Peyer's patch (tissue), 4 donors: Measurements from ENCODE around the gene SLC4A5. TPM values are rescaled to one million over a fixed set of nuclear protein-coding genes. Genes with fewer than 3 reads are reported as not detected.

Experiments used
- DNase-seq, 3 donors: peaks; one replicate each; pipeline ENCODE4 v3.0.0-alpha.2; 2017 to 2019
- H3K27ac ChIP-seq, 4 donors: fragments of 200-600 bp; sonication (generic); one replicate each; pipeline ENCODE4 v1.5.1; 2016 to 2019
- H3K27me3 ChIP-seq, 2 donors: fragments of 200-600 bp; sonication (generic); one replicate each; pipeline ENCODE4 v1.5.1; 2019
- H3K36me3 ChIP-seq, 3 donors: fragments of 200-600 bp; sonication (generic); one replicate each; pipeline ENCODE4 v1.5.1; 2016 to 2019
- H3K4me1 ChIP-seq, 4 donors: fragments of 200-600 bp; sonication (generic); one replicate each; pipeline ENCODE4 v1.5.1; 2016 to 2019
- H3K4me3 ChIP-seq, 4 donors: fragments of 200-600 bp; sonication (generic); 1 replicate in 3 of 4; 2 replicates in 1 of 4; pipeline ENCODE4 v1.5.1; 2016 to 2019; ENCODE audit warnings: mild to moderate bottlenecking in 1 of 4
- H3K9me3 ChIP-seq, 4 donors: fragments of 200-600 bp; sonication (generic); one replicate each; pipeline ENCODE4 v1.5.1; 2016 to 2019; ENCODE audit warnings: mild to moderate bottlenecking in 1 of 4
- CTCF ChIP-seq, 6 experiments: fragments of 450-650 bp in 4 of 6; fragments of 200-600 bp in 2 of 6; sonication (generic) in 1 of 6; IDR thresholded peaks; one replicate each; pipeline ENCODE4 v1.5.1; 2017 to 2019; ENCODE audit warnings: antibody characterized with exemption in 6 of 6, mild to moderate bottlenecking in 3 of 6, moderate library complexity in 1 of 6
- POLR2A ChIP-seq, 2 donors: fragments of 450-650 bp; IDR thresholded peaks; one replicate each; pipeline ENCODE4 v1.5.1; 2017; ENCODE audit warnings: antibody characterized with exemption in 2 of 2, mild to moderate bottlenecking in 2 of 2, moderate library complexity in 2 of 2
- total RNA-seq, 4 donors: library from RNA; depleted of rRNA; stranded (reverse); fragments of >200 nt; gene quantifications; one replicate each; pipeline ENCODE4 v1.1.0, GENCODE V29; 2016

The SLC4A5 gene
- total RNA-seq, 4 donors from 2014 or later, result 1.8 to 14.9 (median 4.9) TPM

DNA sequence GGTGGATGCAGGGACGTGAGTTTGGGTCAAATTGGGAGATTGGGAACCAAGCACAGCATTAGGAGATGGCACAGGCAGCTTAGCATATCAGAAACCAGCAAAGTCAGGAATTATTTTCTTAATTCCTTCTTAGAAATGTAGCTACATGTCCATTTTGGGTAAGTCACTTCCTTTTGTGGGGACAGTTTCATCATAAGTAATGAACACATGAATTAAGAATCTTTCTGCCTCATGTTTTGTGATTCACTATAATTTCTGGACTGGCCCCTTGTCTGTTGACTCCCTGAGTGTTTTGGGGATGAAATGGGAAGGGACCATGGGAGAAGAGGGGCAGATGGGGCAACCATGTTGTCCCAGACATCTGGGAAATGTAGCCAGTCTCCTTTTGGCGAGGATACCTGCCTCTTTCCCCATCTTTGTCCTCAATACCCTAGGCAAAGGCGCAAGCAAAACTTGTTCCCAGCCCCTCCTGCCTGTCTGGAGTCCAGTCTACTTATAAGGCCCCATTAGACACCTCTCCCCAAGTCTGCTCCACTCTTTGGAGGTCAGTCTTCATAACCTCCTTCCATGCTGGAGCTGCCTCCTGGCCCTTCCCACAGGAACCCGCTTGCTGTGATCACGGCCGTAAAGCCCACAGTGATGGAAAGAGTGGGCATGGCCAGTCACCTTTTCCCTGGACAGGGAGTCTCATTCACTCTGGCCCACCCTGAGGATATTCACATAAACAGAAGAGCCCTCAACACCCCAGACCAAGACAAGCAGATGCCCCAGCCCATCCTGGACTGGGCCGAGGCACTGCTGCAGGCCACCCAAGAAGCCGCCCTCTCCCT, 119.1 kb downstream of the SLC4A5 start:
- no peak for DNase-seq
- Histone ChIP-seq H3K4me1 (no peaks in the 10 kb centered on the region), H3K27ac (no peak overlapping the region), H3K36me3 (no peaks in the 10 kb centered on the region), H3K4me3 (no peak overlapping the region), H3K27me3 (no peaks in the 10 kb centered on the region), H3K9me3 (no peaks in the 10 kb centered on the region)
- TF ChIP-seq POLR2A (IDR thresholded peaks at IDR 0.05), result no peak
- TF ChIP-seq CTCF (IDR thresholded peaks at IDR 0.05), result no peak

GRCh38 chr2:74222300-74222650, 120.9 kb downstream of the SLC4A5 start:
- Histone ChIP-seq H3K4me1 (no peaks in the 10 kb centered on the region), H3K27me3 (no peaks in the 10 kb centered on the region), H3K36me3 (no peaks in the 10 kb centered on the region), H3K4me3 (no peak overlapping the region), H3K27ac (no peak overlapping the region), H3K9me3 (no peaks in the 10 kb centered on the region)
- TF ChIP-seq CTCF (IDR thresholded peaks at IDR 0.05), result no peak
- TF ChIP-seq POLR2A (IDR thresholded peaks at IDR 0.05), result no peak
- DNase-seq, result no peak

- Histone ChIP-seq H3K4me3 (no peak overlapping the region), H3K36me3 (no peaks in the 10 kb centered on the region), H3K27me3 (no peaks in the 10 kb centered on the region), H3K27ac (no peak overlapping the region), H3K4me1 (no peaks in the 10 kb centered on the region), H3K9me3 (no peaks in the 10 kb centered on the region)
- no peak for TF ChIP-seq POLR2A (IDR thresholded peaks at IDR 0.05)
- no peak for TF ChIP-seq CTCF (IDR thresholded peaks at IDR 0.05)
- DNase-seq, result no peak
Measured at GRCh38 chr2:74221604-74222299, 121.5 kb downstream of the SLC4A5 start.

GRCh38 chr2:74221091-74221490, 122.1 kb downstream of the SLC4A5 start:
- Histone ChIP-seq H3K36me3 (no peaks in the 10 kb centered on the region), H3K4me3 (no peak overlapping the region), H3K4me1 (no peaks in the 10 kb centered on the region), H3K27ac (no peak overlapping the region), H3K27me3 (no peaks in the 10 kb centered on the region), H3K9me3 (no peaks in the 10 kb centered on the region)
- no peak for DNase-seq
- no peak for TF ChIP-seq POLR2A (IDR thresholded peaks at IDR 0.05)
- no peak for TF ChIP-seq CTCF (IDR thresholded peaks at IDR 0.05)

DNA sequence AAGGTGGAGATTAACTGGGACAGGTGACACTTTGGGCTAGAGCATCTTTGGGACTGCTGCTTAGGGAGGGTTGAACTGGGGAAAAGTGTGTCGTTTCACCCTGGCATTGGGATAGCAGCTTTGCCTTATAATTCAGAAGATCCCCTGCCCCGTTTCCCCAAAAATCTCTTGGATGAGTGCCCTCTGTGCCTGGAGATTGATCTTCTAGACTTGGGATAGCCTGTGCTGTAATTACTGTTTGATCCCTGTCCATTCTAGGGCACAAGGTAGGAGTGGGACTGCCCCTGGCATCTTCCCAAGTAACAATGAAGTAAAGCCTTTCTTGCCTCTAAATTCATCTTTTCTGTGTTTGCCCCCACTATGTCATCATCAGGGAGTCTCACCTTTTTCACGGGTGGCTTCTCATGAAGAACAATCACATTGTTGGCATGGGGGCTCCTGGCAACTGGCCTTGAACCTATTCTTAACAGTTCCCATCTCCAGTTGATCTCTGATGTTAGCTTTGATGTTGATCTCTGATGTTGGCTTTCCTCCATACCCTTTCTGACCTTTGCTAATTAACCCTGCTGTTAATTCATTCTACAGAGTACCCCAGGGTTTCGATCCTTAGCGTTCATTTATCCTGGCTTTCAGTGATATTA, 123.2 kb downstream of the SLC4A5 start:
- no peak for DNase-seq
- TF ChIP-seq POLR2A (IDR thresholded peaks at IDR 0.05), result no peak
- no peak for TF ChIP-seq CTCF (IDR thresholded peaks at IDR 0.05)
- H3K4me3 ChIP-seq, result no peak overlapping the region
- no peak overlapping the region for H3K27ac ChIP-seq
- H3K4me1 ChIP-seq, result no peaks in the 10 kb centered on the region
- H3K27me3 ChIP-seq, result no peaks in the 10 kb centered on the region
- H3K36me3 ChIP-seq, result peaks cover 0 to 7% (median 0%) of the 10 kb centered on the region in 3 donors
- H3K9me3 ChIP-seq, result no peaks in the 10 kb centered on the region
